HG03558 (cell line): ENCODE results near the gene CROCC2.

ENCODE experiments used
- ATAC-seq: cut with Tn5 transposase; IDR thresholded peaks from one replicate; pipeline ENCODE4 v1.9.1; 2021; ENCODE audit warnings: moderate number of reproducible peaks; ENCODE audit not compliant: unreplicated experiment; ENCODE audit errors: extremely low read depth

Gene CROCC2

DNA sequence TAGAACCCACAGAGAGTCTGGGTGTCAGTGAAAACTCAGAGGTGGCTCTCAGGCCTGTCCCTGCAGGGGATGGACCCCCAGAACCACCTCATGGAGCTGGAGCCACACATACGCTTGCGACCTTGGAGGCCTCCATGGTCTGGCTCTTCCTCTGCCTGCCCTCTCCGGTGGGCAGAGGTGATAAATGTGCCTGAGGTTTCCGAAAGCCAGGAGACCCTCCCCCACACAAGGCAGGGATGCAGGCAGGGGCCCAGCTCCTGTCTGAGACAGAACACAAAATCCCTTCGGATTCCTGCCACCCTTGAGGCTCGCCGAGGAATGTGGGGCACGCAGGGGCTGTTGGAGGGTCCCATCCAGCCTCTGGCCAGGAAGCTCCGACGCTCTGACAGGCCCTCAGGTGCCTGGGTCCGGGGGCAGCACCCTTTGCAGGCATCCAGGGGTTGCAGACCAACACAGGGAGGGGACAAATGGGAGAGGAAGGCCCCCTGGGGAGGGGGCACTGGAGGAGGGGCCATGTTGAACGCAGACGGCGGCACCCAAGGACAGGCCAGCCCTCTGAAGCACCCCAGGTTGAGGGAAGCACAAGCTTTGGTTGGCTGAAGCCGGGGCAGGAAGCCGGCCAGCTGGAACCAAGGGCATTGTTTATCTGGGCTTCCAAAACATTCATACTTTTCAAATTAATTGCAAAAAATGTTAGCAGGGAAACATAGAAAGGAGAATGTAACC, 88.2 kb downstream of the CROCC2 start:
- no peak for ATAC-seq

DNA sequence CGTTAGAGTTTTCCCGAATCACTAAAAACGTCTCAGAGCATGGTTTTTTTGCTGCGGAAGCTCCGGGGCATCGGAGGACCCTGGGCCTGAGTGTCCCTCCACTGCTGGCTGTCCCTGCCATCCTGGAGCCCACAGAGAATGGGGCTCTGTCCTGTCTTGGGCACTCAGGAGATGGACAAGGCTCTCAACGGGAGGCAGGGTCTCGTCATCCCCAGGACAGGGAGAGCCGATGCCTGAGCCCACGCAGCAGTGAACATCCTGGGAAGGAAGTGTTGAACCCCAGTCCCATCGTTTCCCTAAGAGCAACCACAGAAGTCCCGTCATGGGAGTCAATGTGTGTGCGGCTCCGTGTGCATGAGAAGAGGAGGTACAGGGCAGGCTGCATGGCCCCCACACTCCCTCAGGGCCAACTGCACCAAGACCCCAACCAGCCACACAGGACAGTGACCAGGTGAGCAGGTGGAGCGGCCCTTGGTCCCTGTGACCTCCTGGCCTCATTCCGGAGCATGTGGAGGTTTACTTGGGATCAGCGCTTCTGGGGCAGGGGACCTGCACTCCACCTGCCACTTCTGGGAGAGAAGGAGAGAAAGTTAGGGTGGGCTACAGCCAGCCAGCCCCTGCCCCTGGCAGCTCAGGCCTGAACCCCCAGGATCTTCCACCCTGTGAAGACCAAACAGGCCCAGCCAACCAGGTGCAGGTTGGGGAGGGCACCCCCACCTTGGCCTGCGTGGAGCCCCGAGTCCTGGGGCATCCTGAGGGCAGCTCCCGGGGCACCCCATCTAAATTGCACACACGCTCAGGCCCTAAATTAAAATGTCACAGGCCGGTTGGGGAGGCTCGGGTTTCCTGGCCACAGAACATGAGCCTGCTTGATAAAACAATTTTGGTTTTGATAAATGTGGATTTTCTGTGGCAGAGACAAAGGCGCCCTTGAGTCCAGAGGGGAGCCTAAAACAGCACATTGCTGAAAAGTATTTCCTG, 89.2 kb downstream of the CROCC2 start:
- ATAC-seq = no peak

- ATAC-seq = no peak
Observed at GRCh38 chr2:240996161-240996833, 90.2 kb downstream of the CROCC2 start.

GRCh38 chr2:240996834-240997140, 90.7 kb downstream of the CROCC2 start:
- ATAC-seq = no peak

GRCh38 chr2:240997141-240997855, 91.2 kb downstream of the CROCC2 start:
- ATAC-seq = no peak

- ATAC-seq = no peak
Observed at GRCh38 chr2:240997856-240998705, 91.9 kb downstream of the CROCC2 start, which contains the start of gene SNED1. Gene SNED1 (plus strand): TSS chr2:240998618. CDS start chr2:240998838, 220 bp downstream.

GRCh38 chr2:240998706-240998994, 92.5 kb downstream of the CROCC2 start:
- no peak for ATAC-seq

GRCh38 chr2:240998995-240999791, 93.1 kb downstream of the CROCC2 start:
- no peak for ATAC-seq

GRCh38 chr2:240999873-241000541, 93.9 kb downstream of the CROCC2 start:
- no peak for ATAC-seq

DNA sequence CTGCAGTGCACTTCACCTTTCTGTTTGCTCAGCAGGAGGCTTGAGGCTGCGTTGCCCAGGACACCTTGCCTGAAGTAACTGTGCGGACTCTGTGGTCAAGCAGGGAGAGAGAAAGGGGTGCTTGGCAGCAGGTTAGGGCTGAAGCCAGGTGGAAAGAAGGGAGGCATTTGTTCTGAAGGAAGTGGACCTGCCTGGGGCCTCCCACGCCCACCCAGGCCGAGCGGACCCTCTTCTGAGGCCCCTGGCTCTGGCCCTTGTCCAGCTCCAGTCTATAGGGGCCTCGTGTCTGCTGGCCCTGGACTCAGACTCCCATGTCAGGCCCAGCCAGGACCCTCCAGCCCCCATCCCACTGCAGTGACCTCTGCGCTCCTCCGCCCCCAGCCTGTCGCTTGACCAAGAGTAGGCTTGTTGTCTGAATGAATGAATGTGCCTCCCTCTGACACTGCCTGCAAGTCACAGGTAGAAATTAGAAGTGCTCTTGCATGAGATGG, 94.7 kb downstream of the CROCC2 start:
- no peak for ATAC-seq

GRCh38 chr2:241001413-241002274, 95.5 kb downstream of the CROCC2 start:
- ATAC-seq = no peak

GRCh38 chr2:241002275-241003046, 96.3 kb downstream of the CROCC2 start:
- ATAC-seq = no peak

- no peak for ATAC-seq
Observed at GRCh38 chr2:241003047-241003360, 96.9 kb downstream of the CROCC2 start.

GRCh38 chr2:241003369-241003768, 97.2 kb downstream of the CROCC2 start:
- ATAC-seq = no peak

GRCh38 chr2:241003830-241004564, 97.9 kb downstream of the CROCC2 start:
- ATAC-seq = no peak

- ATAC-seq = no peak
Observed at GRCh38 chr2:241005569-241005968, 99.4 kb downstream of the CROCC2 start.
